K562 treated with DMSO at 1 percent for 4 hours (cell line): ENCODE measurements around the gene TYW5. TPM values are rescaled to one million over a fixed set of nuclear protein-coding genes. Genes with fewer than 3 reads are reported as not detected.

Experiments used
- total RNA-seq: library from RNA; unstranded; fragments of 300-600 nt; gene quantifications from 2 replicates; pipeline ENCODE4 v1.2.3, GENCODE V29; 2022; ENCODE audit not compliant: insufficient read depth

The TYW5 gene
- total RNA-seq = 1.6 and 4.3 TPM in 2 replicates

GRCh38 chr2:199955339-199956061 is at the start of gene TYW5, which contains the start of gene MAIP1:
Gene TYW5 (minus strand): TSS chr2:199955491. CDS start chr2:199955470, 21 bp downstream.
Gene MAIP1 (plus strand): TSS chr2:199955582. CDS start chr2:199955799, 217 bp downstream.

GRCh38 chr2:199911052-199911876 is 44.0 kb downstream of the TYW5 start, which contains the start of gene C2orf69:
Gene C2orf69 (plus strand): TSS chr2:199911293. CDS start chr2:199911439, 146 bp downstream.

Other genes starting within 250 kb of the TYW5 start
- gene FTCDNL1, start 104.3 kb downstream of the TYW5 start, total RNA-seq = not detected in 2 replicates
- gene C2orf69, start 44.2 kb downstream of the TYW5 start, total RNA-seq = 4.5 and 4.9 TPM in 2 replicates
- gene MAIP1, start 91 bp upstream of the TYW5 start, total RNA-seq = 10.3 and 15.1 TPM in 2 replicates